CD4-positive, alpha-beta T cell treated with Interleukin-15 for 4 hours (primary cell): ENCODE results near the gene TMEM168.

Experiments
- DNase-seq: peaks from one replicate; pipeline ENCODE4 v3.0.0-alpha.2; 2020; ENCODE audit warnings: low spot score

Gene TMEM168

GRCh38 chr7:112714917-112715316 is 75.3 kb downstream of the TMEM168 start:
- no peak for DNase-seq
